ENCODE measurements around the gene EPB41L3. TPM values are rescaled to one million over a fixed set of nuclear protein-coding genes. Genes with fewer than 3 reads are reported as not detected.
A peak's percentile ranks its signal among the peaks of the same experiment; 100 is the strongest.

Gene EPB41L3
- total and polyA plus RNA-seq, 2 experiments from 2014 or later, result 8.0 to 11.7 TPM

DNA sequence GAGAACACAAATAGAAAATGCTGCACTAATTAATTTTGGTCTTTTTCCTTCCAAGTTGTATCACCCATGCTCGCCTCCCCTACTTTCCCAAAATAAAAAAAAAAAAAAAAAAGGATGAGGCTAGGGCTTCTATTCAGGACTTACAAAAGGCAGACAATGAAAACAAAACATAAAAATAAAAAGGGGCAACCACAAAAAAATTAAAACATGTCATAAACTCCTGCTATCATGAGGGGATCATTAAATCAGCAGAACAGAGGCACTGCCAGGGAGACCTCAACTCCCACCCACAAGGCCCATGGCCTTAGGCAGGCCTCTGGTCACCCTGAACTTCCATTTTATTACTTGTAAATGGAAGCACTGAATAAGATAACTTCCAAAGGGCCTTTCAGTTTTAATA is 23.3 kb downstream of the EPB41L3 start:
- ATAC-seq, result no peak
- TF ChIP-seq NANOG (IDR thresholded peaks at IDR 0.05; ENCODE audit: borderline replicate concordance), result no peak
- Histone ChIP-seq H3K4me3 (no peak overlapping the region), H3F3A (replicated peaks; ENCODE audit: low read depth) (no peaks in the 10 kb centered on the region), H3K27me3 (ENCODE audit: insufficient read depth) (no peaks in the 10 kb centered on the region), H3K4me1 (ENCODE audit: insufficient read depth) (no peaks in the 10 kb centered on the region), H3K4me2 (no peak overlapping the region), H4K20me1 (replicated peaks; ENCODE audit: insufficient read depth) (no peaks in the 10 kb centered on the region), H2AFZ (no peak overlapping the region), H3K27ac (ENCODE audit: low read depth) (no peak overlapping the region), H3K36me3 (ENCODE audit: insufficient read depth) (no peaks in the 10 kb centered on the region), H3K79me2 (replicated peaks; ENCODE audit: insufficient read depth) (no peaks in the 10 kb centered on the region), H3K9me2 (ENCODE audit: insufficient read depth) (no peaks in the 10 kb centered on the region)
- Mint-ChIP-seq H3K27me3 (ENCODE audit: insufficient read depth, low read depth, poor library complexity) (no peaks in the 10 kb centered on the region), H3K4me3 (no peak overlapping the region), H3K4me1 (peaks cover 7% of the 10 kb centered on the region; the same call in 2 of the 3 replicates), H3K27ac (no peak overlapping the region), H3K9me3 (no peaks in the 10 kb centered on the region; the same call in 2 of the 3 replicates), H3K36me3 (ENCODE audit: low read depth) (no peaks in the 10 kb centered on the region)
- no peak for DNase-seq (ENCODE audit: low spot score)

DNA sequence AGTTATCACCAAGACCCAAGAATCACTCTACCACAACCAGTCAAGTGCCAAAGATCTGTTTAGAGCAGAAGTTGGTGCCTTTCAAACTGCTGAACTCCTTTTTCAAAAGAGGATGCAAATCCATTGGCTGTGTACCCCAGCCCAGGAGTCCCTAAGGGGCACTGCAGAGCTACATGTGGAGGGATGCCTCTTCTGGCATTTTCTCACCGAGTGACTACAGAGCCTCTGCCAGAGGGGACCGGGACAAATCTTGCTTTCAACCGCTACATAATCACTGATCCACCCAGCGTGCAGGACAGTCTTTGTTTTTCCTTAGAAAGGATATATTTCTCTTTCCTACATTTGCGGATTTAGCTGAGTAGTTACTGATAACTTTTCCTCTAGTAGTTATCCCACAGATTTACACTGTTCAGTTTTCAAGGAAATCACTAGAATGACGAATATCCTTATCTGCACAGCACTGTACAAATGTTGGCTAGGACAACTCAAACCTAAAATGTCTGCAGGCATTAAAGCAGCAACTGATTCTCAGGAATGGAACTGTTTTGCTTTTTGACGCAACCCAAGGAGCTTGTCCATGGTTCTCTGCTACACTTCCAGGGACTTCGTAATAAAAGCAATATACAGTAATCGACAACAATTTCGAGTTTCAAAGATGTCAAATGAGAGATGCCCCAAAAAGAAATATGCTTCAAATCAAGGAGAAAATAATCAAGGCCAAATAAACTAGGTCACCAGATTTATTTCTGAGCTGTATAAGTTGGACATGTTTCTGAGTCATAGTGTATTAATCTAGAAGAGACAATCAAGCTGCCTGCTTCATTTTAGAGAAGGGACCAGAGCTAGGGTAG is 24.1 kb downstream of the EPB41L3 start:
- ATAC-seq (peak; percentile 68), DNase-seq (ENCODE audit: low spot score) (peak; percentile 14)
- no peak overlapping the region for H2AFZ ChIP-seq
- H4K20me1 ChIP-seq (replicated peaks; ENCODE audit: insufficient read depth), result no peaks in the 10 kb centered on the region
- no peaks in the 10 kb centered on the region for H3K4me1 ChIP-seq (ENCODE audit: insufficient read depth)
- Mint-ChIP-seq H3K27me3 (ENCODE audit: insufficient read depth, low read depth, poor library complexity) (no peaks in the 10 kb centered on the region), H3K36me3 (ENCODE audit: low read depth) (no peaks in the 10 kb centered on the region), H3K27ac (no peak overlapping the region; the same call in 1 of the 2 replicates), H3K4me3 (no peak overlapping the region), H3K9me3 (no peaks in the 10 kb centered on the region), H3K4me1 (peaks cover 9% of the 10 kb centered on the region; the same call in 2 of the 3 replicates)
- H3K27ac ChIP-seq (ENCODE audit: low read depth), result no peak overlapping the region
- H3K27me3 ChIP-seq (ENCODE audit: insufficient read depth), result no peaks in the 10 kb centered on the region
- H3K4me2 ChIP-seq, result no peak overlapping the region
- TF ChIP-seq ZNF331 (CRISPR knock-in tag; IDR thresholded peaks at IDR 0.05; ENCODE audit: low read depth) (no peak), NANOG (IDR thresholded peaks at IDR 0.05; ENCODE audit: borderline replicate concordance) (no peak), EZH2phosphoT487 (IDR thresholded peaks at IDR 0.05; ENCODE audit: unreplicated experiment) (no peak), STAT1 (IDR thresholded peaks at IDR 0.05; ENCODE audit: unreplicated experiment) (no peak), POLR2AphosphoS5 (IDR thresholded peaks at IDR 0.05; ENCODE audit: low read depth) (no peak), ZNF114 (CRISPR knock-in tag; IDR thresholded peaks at IDR 0.05) (no peak)
- TF ChIP-seq, protein P1, sequence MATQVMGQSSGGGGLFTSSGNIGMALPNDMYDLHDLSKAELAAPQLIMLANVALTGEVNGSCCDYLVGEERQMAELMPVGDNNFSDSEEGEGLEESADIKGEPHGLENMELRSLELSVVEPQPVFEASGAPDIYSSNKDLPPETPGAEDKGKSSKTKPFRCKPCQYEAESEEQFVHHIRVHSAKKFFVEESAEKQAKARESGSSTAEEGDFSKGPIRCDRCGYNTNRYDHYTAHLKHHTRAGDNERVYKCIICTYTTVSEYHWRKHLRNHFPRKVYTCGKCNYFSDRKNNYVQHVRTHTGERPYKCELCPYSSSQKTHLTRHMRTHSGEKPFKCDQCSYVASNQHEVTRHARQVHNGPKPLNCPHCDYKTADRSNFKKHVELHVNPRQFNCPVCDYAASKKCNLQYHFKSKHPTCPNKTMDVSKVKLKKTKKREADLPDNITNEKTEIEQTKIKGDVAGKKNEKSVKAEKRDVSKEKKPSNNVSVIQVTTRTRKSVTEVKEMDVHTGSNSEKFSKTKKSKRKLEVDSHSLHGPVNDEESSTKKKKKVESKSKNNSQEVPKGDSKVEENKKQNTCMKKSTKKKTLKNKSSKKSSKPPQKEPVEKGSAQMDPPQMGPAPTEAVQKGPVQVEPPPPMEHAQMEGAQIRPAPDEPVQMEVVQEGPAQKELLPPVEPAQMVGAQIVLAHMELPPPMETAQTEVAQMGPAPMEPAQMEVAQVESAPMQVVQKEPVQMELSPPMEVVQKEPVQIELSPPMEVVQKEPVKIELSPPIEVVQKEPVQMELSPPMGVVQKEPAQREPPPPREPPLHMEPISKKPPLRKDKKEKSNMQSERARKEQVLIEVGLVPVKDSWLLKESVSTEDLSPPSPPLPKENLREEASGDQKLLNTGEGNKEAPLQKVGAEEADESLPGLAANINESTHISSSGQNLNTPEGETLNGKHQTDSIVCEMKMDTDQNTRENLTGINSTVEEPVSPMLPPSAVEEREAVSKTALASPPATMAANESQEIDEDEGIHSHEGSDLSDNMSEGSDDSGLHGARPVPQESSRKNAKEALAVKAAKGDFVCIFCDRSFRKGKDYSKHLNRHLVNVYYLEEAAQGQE (IDR thresholded peaks at IDR 0.05; ENCODE audit: unreplicated experiment), result no peak
- TF ChIP-seq, protein P2, sequence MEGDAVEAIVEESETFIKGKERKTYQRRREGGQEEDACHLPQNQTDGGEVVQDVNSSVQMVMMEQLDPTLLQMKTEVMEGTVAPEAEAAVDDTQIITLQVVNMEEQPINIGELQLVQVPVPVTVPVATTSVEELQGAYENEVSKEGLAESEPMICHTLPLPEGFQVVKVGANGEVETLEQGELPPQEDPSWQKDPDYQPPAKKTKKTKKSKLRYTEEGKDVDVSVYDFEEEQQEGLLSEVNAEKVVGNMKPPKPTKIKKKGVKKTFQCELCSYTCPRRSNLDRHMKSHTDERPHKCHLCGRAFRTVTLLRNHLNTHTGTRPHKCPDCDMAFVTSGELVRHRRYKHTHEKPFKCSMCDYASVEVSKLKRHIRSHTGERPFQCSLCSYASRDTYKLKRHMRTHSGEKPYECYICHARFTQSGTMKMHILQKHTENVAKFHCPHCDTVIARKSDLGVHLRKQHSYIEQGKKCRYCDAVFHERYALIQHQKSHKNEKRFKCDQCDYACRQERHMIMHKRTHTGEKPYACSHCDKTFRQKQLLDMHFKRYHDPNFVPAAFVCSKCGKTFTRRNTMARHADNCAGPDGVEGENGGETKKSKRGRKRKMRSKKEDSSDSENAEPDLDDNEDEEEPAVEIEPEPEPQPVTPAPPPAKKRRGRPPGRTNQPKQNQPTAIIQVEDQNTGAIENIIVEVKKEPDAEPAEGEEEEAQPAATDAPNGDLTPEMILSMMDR (conservative IDR thresholded peaks at IDR 0.05; ENCODE audit: low read depth in 2 of 2), result peak in 1 of 2 experiments; percentile 14; a peak in 1 of 4 replicates
- H3K36me3 ChIP-seq (ENCODE audit: insufficient read depth), result no peaks in the 10 kb centered on the region
- H3K79me2 ChIP-seq (replicated peaks; ENCODE audit: insufficient read depth), result no peaks in the 10 kb centered on the region
- no peaks in the 10 kb centered on the region for H3F3A ChIP-seq (replicated peaks; ENCODE audit: low read depth)
- H3K4me3 ChIP-seq, result no peak overlapping the region
- H3K9me2 ChIP-seq (ENCODE audit: insufficient read depth), result no peaks in the 10 kb centered on the region
